Prostate gland (tissue), 2 donors: ENCODE measurements around the gene KLF7. TPM values are rescaled to one million over a fixed set of nuclear protein-coding genes. Genes with fewer than 3 reads are reported as not detected.

Experiments used
- DNase-seq: peaks from one replicate; pipeline ENCODE4 v3.0.0-alpha.2; 2019; ENCODE audit warnings: low spot score
- H3K27ac ChIP-seq, 2 donors: fragments of 200-600 bp; sonication (generic); 2 replicates each; pipeline ENCODE4 v1.5.1; 2017 to 2019
- H3K27me3 ChIP-seq: fragments of 200-600 bp; sonication (generic); replicated peaks from 2 replicates; pipeline ENCODE4 v1.5.1; 2019; ENCODE audit not compliant: insufficient read depth
- H3K36me3 ChIP-seq, 2 donors: fragments of 200-600 bp; sonication (generic); 1 replicate in 1 of 2; 2 replicates in 1 of 2; pipeline versions ENCODE4 v1.5.1 to v1.8.1; 2017 to 2019
- H3K4me1 ChIP-seq: fragments of 200-600 bp; sonication (generic); replicated peaks from 2 replicates; pipeline ENCODE4 v1.5.1; 2019
- H3K4me3 ChIP-seq, 2 donors: fragments of 200-600 bp; sonication (generic); 2 replicates each; pipeline ENCODE4 v1.5.1; 2017 to 2019
- H3K9me3 ChIP-seq: fragments of 200-600 bp; sonication (generic); 2 replicates; pipeline ENCODE4 v1.5.1; 2017
- CTCF ChIP-seq, 4 experiments: fragments of 200-600 bp in 2 of 4; fragments of 450-650 bp in 2 of 4; sonication (generic) in 2 of 4; IDR thresholded peaks; 1 replicate in 3 of 4; 2 replicates in 1 of 4; pipeline ENCODE4 v1.5.1; 2016 to 2019; ENCODE audit warnings: antibody characterized with exemption in 4 of 4, mild to moderate bottlenecking in 2 of 4, moderate library complexity in 2 of 4
- POLR2A ChIP-seq: fragments of 450-650 bp; IDR thresholded peaks from one replicate; pipeline ENCODE4 v1.6.1; 2016; ENCODE audit warnings: antibody characterized with exemption, mild to moderate bottlenecking
- POLR2AphosphoS5 ChIP-seq: sonication (generic); formaldehyde crosslinking; IDR thresholded peaks from one replicate; pipeline ENCODE4 v1.6.1; 2017; ENCODE audit warnings: antibody characterized with exemption
- WGBS: methylation state at CpG from one replicate; pipeline ENCODE4 v1.1.5; 2018; 5-methylcytosine and 5-hydroxymethylcytosine counted together
- intact Hi-C: fragments of 100-400 bp; cut with DNase I; formaldehyde crosslinking; loops from one replicate; pipeline ENCODE4 v1.14.2; 2022
- total RNA-seq, 2 donors: library from RNA; depleted of rRNA; stranded (reverse); fragments of >200 nt; gene quantifications; one replicate each; pipeline ENCODE4 v1.1.0, GENCODE V29; 2016

KLF7 gene
- total RNA-seq, 2 donors from 2014 or later = 10.2 to 23.9 TPM

- 92% methylated on average over 3 of the region's 3 CpGs for WGBS
- Histone ChIP-seq H3K27me3 (no peaks in the 10 kb centered on the region), H3K4me3 (no peak overlapping the region), H3K36me3 (no peaks in the 10 kb centered on the region), H3K27ac (peak overlapping the region in 1 of 2 donors; percentile 61), H3K4me1 (no peaks in the 10 kb centered on the region), H3K9me3 (no peaks in the 10 kb centered on the region)
- no peak for DNase-seq
- no peak for TF ChIP-seq CTCF (IDR thresholded peaks at IDR 0.05)
- no peak for TF ChIP-seq POLR2A
- no peak for TF ChIP-seq POLR2AphosphoS5
- intact Hi-C loops = no loop called here
Observed at GRCh38 chr2:207144173-207144785, 21.5 kb downstream of the KLF7 start.

GRCh38 chr2:207143215-207144172 is 22.3 kb downstream of the KLF7 start:
- Histone ChIP-seq H3K9me3 (no peaks in the 10 kb centered on the region), H3K27me3 (no peaks in the 10 kb centered on the region), H3K4me3 (no peak overlapping the region), H3K36me3 (no peaks in the 10 kb centered on the region), H3K4me1 (no peaks in the 10 kb centered on the region), H3K27ac (peak overlapping the region; percentile 61 to 62)
- intact Hi-C loops = no loop called here
- TF ChIP-seq POLR2A (no peak), CTCF (IDR thresholded peaks at IDR 0.05) (no peak), POLR2AphosphoS5 (peak; percentile 27)
- 40% methylated on average over 13 of the region's 13 CpGs for WGBS
- no peak for DNase-seq

- Histone ChIP-seq H3K27me3 (no peaks in the 10 kb centered on the region), H3K4me3 (no peak overlapping the region), H3K27ac (peak overlapping the region; percentile 61 to 62), H3K9me3 (no peaks in the 10 kb centered on the region), H3K4me1 (no peaks in the 10 kb centered on the region), H3K36me3 (no peaks in the 10 kb centered on the region)
- TF ChIP-seq CTCF (IDR thresholded peaks at IDR 0.05) (peak in 1 of 4 experiments; percentile 23), POLR2A (no peak)
- no peak for DNase-seq
- WGBS = 49% methylated on average over 3 of the region's 3 CpGs
- intact Hi-C loops = no loop called here
Observed at GRCh38 chr2:207142461-207142860, 23.3 kb downstream of the KLF7 start.

- intact Hi-C loops = no loop called here
- DNase-seq = no peak
- 76% methylated on average over 2 of the region's 2 CpGs for whole genome bisulfite sequencing
- no peaks in the 10 kb centered on the region for H3K4me1 ChIP-seq
- H3K27ac ChIP-seq = peak overlapping the region in 1 of 2 donors; percentile 61
- H3K4me3 ChIP-seq = no peak overlapping the region
- TF ChIP-seq CTCF (IDR thresholded peaks at IDR 0.05) (no peak), POLR2AphosphoS5 (no peak), POLR2A (no peak)
- no peaks in the 10 kb centered on the region for H3K27me3 ChIP-seq
- no peaks in the 10 kb centered on the region for H3K9me3 ChIP-seq
- H3K36me3 ChIP-seq = no peaks in the 10 kb centered on the region
Observed at GRCh38 chr2:207141386-207141785, 24.4 kb downstream of the KLF7 start.
